ENCODE data around the gene BCL2L11. TPM values are rescaled to one million over a fixed set of nuclear protein-coding genes. Genes with fewer than 3 reads are reported as not detected.

Gene BCL2L11
- total RNA-seq, 1 experiment from 2014 or later, result 21.2 TPM

DNA sequence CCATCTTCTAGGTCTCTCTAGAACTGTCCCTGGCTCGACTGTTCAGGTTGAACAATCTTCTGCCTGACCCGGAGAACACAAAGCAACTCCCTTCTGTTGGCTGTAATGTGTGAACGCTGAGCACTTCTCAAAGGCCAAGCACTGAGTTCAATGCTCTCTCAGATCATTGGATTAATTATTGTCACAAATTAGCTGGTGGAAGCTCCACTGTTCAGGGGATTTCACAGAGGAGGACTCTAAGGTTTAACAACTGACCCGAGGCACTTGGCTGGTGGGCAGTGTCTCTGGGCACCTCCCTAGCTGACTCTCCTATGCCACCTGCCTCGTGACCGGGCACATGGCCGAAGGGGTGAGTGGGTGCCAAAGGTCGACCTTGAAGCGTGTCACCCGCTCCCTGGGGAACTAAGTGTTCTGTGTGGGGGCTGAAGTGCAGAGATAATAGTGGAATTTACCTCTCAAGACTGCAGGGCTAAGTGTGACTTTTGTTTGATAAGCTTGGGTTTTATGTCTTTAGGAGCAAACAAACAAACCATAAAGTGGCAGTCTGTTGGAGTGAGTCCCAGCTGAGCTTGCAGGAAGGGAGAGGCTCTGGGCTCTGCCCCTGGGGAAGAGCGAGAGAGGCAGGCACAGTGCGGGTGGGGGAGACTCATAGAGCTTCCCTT, 64.8 kb downstream of the BCL2L11 start:
- H4K5ac ChIP-seq (ENCODE audit: insufficient read length, low read depth, low read length), result no peak overlapping the region
- no peak overlapping the region for H4K8ac ChIP-seq (replicated peaks; ENCODE audit: insufficient read length, low read depth, low read length)
- H3K23me2 ChIP-seq (ENCODE audit: insufficient read length, low read depth, low read length, poor library complexity, severe bottlenecking), result no peaks in the 10 kb centered on the region
- no peak overlapping the region for H3T11ph ChIP-seq (ENCODE audit: low read length)
- no peak overlapping the region for H4K91ac ChIP-seq (ENCODE audit: insufficient read length, low read depth, low read length)
- H4K20me1 ChIP-seq (ENCODE audit: control insufficient read depth, insufficient read depth, insufficient read length), result no peaks in the 10 kb centered on the region
- TF ChIP-seq, protein P1, sequence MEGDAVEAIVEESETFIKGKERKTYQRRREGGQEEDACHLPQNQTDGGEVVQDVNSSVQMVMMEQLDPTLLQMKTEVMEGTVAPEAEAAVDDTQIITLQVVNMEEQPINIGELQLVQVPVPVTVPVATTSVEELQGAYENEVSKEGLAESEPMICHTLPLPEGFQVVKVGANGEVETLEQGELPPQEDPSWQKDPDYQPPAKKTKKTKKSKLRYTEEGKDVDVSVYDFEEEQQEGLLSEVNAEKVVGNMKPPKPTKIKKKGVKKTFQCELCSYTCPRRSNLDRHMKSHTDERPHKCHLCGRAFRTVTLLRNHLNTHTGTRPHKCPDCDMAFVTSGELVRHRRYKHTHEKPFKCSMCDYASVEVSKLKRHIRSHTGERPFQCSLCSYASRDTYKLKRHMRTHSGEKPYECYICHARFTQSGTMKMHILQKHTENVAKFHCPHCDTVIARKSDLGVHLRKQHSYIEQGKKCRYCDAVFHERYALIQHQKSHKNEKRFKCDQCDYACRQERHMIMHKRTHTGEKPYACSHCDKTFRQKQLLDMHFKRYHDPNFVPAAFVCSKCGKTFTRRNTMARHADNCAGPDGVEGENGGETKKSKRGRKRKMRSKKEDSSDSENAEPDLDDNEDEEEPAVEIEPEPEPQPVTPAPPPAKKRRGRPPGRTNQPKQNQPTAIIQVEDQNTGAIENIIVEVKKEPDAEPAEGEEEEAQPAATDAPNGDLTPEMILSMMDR (conservative IDR thresholded peaks at IDR 0.05), result no peak
- no peak overlapping the region for H3K4me3 Mint-ChIP-seq
- H2BK15ac ChIP-seq (ENCODE audit: low read depth, low read length), result no peak overlapping the region
- H3K9me3 ChIP-seq (ENCODE audit: control insufficient read depth, low read depth, low read length), result no peaks in the 10 kb centered on the region
- no peak overlapping the region for H2AK5ac ChIP-seq (ENCODE audit: insufficient read length, low read length)
- no peak overlapping the region for H2BK20ac ChIP-seq (ENCODE audit: low read depth, low read length, poor library complexity, severe bottlenecking)
- H2BK5ac ChIP-seq (ENCODE audit: insufficient read length, low read length), result no peak overlapping the region
- no peak overlapping the region for H3K27ac Mint-ChIP-seq
- no peak overlapping the region for H3K23ac ChIP-seq (ENCODE audit: insufficient read length, low read depth, low read length)
- no peaks in the 10 kb centered on the region for H3K9me3 Mint-ChIP-seq
- no peak overlapping the region for H2BK120ac ChIP-seq (ENCODE audit: low read depth, low read length, poor library complexity, severe bottlenecking)
- H3K9ac ChIP-seq (ENCODE audit: extremely low read depth, insufficient read length, low read length), result no peak overlapping the region
- no peak overlapping the region for H3K56ac ChIP-seq (ENCODE audit: insufficient read length, low read depth, low read length)
- no peaks in the 10 kb centered on the region for H3K4me1 ChIP-seq (ENCODE audit: insufficient read depth, low read length)
- H3K79me1 ChIP-seq (ENCODE audit: insufficient read depth, low read depth, low read length, poor library complexity, severe bottlenecking), result no peaks in the 10 kb centered on the region
- no peak overlapping the region for H3K14ac ChIP-seq (ENCODE audit: insufficient read depth, low read length)
- no peak overlapping the region for H3K4ac ChIP-seq (ENCODE audit: low read depth, low read length)
- no peak overlapping the region for H2AFZ ChIP-seq (ENCODE audit: low read length)
- WGBS (ENCODE audit: extremely low coverage, insufficient read length, low lambda C conversion rate), result no CpG with 5 or more reads among the region's 12 CpGs
- DNase-seq, result no peak
- no peaks in the 10 kb centered on the region for H3K4me1 Mint-ChIP-seq
- H3K4me2 ChIP-seq (ENCODE audit: insufficient read depth, insufficient read length, low read length), result no peak overlapping the region
- H3K79me2 ChIP-seq (ENCODE audit: insufficient read depth, low read length), result no peaks in the 10 kb centered on the region
- H3K27ac ChIP-seq (ENCODE audit: insufficient read length, low read depth, low read length), result no peak overlapping the region
- H3K18ac ChIP-seq (ENCODE audit: insufficient read length, low read depth, low read length), result no peak overlapping the region
- no peak overlapping the region for H2BK12ac ChIP-seq (ENCODE audit: insufficient read length, low read depth, low read length)
- no peaks in the 10 kb centered on the region for H3K36me3 Mint-ChIP-seq (ENCODE audit: insufficient read depth in 1 of 3, low read depth in 3 of 3)
- H3K27me3 ChIP-seq (ENCODE audit: insufficient read depth, low read length), result no peaks in the 10 kb centered on the region
- H3K27me3 Mint-ChIP-seq (ENCODE audit: low read depth), result peaks cover 8% of the 10 kb centered on the region

Measured in H9 (cell line).